HG02870 (cell line): ENCODE data around the gene AGBL1.

Experiments used
- ATAC-seq: cut with Tn5 transposase; IDR thresholded peaks from one replicate; pipeline ENCODE4 v1.9.1; 2021; ENCODE audit warnings: mild to moderate bottlenecking, moderate library complexity; ENCODE audit not compliant: unreplicated experiment

Gene AGBL1

GRCh38 chr15:86629409-86630356, 550.0 kb downstream of the AGBL1 start:
- ATAC-seq = no peak

GRCh38 chr15:86630946-86631345, 551.3 kb downstream of the AGBL1 start:
- ATAC-seq = no peak

GRCh38 chr15:86634146-86634545, 554.5 kb downstream of the AGBL1 start:
- no peak for ATAC-seq

GRCh38 chr15:86634992-86635638, 555.4 kb downstream of the AGBL1 start:
- ATAC-seq = no peak

- ATAC-seq = no peak
These were observed 564.7 kb downstream of the AGBL1 start for GRCh38 chr15:86644339-86644738.

- ATAC-seq = no peak
These were observed 566.3 kb downstream of the AGBL1 start for GRCh38 chr15:86645925-86646500.

- no peak for ATAC-seq
These were observed 568.3 kb downstream of the AGBL1 start for GRCh38 chr15:86647810-86648440.

GRCh38 chr15:86649277-86649676, 569.6 kb downstream of the AGBL1 start:
- ATAC-seq = no peak

- no peak for ATAC-seq
These were observed 570.4 kb downstream of the AGBL1 start for GRCh38 chr15:86650094-86650493.

- ATAC-seq = no peak
These were observed 573.9 kb downstream of the AGBL1 start for GRCh38 chr15:86653344-86654197.

- no peak for ATAC-seq
These were observed 574.8 kb downstream of the AGBL1 start for GRCh38 chr15:86654501-86654900.

- no peak for ATAC-seq
These were observed 577.6 kb downstream of the AGBL1 start for GRCh38 chr15:86657305-86657704.

GRCh38 chr15:86659724-86660411, 580.2 kb downstream of the AGBL1 start:
- ATAC-seq = no peak

GRCh38 chr15:86661580-86661979, 581.9 kb downstream of the AGBL1 start:
- no peak for ATAC-seq

GRCh38 chr15:86663304-86663703, 583.6 kb downstream of the AGBL1 start:
- ATAC-seq = no peak

GRCh38 chr15:86663979-86664378, 584.3 kb downstream of the AGBL1 start:
- ATAC-seq = no peak

- no peak for ATAC-seq
These were observed 584.9 kb downstream of the AGBL1 start for GRCh38 chr15:86664581-86664980.

GRCh38 chr15:86676002-86676401, 596.3 kb downstream of the AGBL1 start:
- ATAC-seq = no peak

GRCh38 chr15:86677278-86677677, 597.6 kb downstream of the AGBL1 start:
- no peak for ATAC-seq

GRCh38 chr15:86685263-86685662, 605.6 kb downstream of the AGBL1 start:
- no peak for ATAC-seq
